ENCODE data around the gene EFNA1.
A peak's percentile ranks its signal among the peaks of the same experiment; 100 is the strongest.
"Not testable (repeated sequence)": the region's sequence is repeated elsewhere in the genome, so short reads cannot be mapped to it uniquely, and the experiment has no call there.

The EFNA1 gene

DNA sequence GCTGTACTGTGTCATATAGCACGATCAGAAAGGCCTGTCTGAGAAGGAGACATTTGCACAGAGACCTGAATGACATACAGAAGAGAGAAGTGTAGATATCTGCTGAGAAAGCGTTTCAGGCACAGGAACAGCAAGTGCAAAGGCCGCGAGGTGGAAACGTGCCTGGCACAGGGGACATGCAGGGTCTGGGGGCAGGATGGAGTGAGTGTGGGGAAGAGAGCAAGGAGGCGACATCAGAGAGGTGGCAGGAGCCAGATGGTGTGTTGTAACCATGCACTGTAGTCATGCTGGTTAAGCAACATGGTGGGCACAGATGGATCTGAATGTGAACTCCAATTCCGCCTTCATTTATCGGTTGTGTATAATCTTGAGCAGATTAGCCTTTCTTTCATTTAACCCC is 32.5 kb downstream of the EFNA1 start:
- DNase-seq, result no peak

GRCh38 chr1:155162631-155163030 is 35.0 kb downstream of the EFNA1 start:
- DNase-seq, result not testable (repeated sequence)

DNA sequence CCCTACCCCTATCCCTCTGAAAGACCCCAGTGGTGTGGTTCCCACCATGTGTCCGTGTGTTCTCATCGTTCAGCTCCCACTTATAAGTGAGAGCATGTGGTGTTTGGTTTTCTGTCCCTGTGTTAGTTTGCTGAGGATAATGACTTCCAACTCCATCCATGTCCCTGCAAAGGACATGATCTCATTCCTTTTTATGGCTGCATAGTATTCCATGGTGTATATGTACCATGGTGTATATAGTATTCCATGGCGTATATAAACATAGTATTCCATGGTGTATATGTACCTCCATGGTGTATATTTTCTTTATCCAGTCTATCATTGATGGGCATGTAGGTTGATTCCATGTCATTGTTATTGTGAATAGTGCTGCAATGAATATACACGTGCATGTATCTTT is 36.1 kb downstream of the EFNA1 start:
- DNase-seq, result not testable (repeated sequence)

- DNase-seq, result not testable (repeated sequence)
Measured at GRCh38 chr1:155164625-155165024, 36.9 kb downstream of the EFNA1 start.

GRCh38 chr1:155166051-155166470 is 38.4 kb downstream of the EFNA1 start:
- DNase-seq, result no peak

- no peak for DNase-seq
Measured at GRCh38 chr1:155166471-155167165, 38.9 kb downstream of the EFNA1 start.

DNA sequence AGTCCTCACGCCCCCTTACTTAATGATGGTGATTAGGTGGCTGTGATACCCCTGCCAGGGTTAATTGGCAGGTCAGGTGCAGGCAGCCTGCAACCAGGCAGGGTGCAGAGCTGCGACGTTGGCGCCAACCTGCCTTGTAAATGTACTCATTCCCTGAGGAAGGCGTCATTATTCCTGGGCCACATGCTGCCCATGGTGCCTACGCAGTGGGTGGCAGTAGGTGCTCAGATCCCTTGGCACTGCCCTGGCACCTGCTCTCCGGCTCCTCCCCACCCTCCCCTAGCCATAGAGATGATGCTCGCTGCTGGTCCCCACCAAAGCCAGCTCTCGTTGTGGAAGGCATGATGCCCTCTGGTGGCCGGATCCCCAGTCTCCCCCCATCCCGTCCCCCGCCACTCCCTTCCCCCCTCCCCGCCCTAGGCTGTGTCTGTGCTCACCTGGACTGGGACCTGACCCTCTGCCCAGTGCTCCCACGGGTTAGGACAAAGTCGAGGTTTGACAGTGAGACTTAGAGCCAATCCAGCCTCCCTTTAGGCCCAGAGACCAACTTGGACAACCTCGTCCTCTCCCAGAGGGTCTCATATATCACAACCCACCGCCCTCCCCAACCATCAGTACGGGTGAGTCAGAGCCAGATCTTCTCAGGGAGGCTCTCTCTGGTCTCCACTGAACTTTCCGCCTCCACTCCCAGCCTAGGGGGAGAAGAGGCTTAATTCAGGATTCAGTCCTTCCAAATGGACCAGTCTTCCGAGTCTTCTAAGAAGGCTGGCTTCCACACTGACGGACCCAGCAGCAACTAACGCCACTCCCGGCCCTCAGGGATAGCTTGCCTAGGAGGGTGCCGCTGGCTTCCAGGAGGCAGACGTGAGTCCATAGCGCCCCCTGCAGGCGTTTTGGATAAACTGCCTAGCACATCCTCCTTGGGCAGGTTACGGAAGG is 39.8 kb downstream of the EFNA1 start:
- peak; percentile 90 to 91 for DNase-seq

DNA sequence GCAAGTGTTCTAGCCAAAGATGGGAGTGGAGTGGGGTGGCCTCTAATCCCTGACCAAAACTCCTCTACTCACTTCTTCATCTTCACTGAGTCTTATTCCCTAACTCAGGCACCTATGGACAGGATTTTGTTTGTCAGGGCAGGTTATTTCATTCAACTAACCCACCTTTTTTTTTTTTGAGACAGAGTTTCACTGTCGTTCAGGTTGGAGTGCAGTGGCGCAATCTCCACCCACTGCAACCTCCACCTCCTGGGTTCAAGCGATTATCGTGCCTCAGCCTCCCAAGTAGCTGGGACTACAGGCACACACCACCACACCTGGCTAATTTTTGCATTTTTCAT is 40.4 kb downstream of the EFNA1 start:
- DNase-seq, result not testable (repeated sequence)

- no peak for DNase-seq
Measured at GRCh38 chr1:155168456-155169210, 41.0 kb downstream of the EFNA1 start.

GRCh38 chr1:155169541-155169940 is 41.9 kb downstream of the EFNA1 start:
- no peak for DNase-seq

DNA sequence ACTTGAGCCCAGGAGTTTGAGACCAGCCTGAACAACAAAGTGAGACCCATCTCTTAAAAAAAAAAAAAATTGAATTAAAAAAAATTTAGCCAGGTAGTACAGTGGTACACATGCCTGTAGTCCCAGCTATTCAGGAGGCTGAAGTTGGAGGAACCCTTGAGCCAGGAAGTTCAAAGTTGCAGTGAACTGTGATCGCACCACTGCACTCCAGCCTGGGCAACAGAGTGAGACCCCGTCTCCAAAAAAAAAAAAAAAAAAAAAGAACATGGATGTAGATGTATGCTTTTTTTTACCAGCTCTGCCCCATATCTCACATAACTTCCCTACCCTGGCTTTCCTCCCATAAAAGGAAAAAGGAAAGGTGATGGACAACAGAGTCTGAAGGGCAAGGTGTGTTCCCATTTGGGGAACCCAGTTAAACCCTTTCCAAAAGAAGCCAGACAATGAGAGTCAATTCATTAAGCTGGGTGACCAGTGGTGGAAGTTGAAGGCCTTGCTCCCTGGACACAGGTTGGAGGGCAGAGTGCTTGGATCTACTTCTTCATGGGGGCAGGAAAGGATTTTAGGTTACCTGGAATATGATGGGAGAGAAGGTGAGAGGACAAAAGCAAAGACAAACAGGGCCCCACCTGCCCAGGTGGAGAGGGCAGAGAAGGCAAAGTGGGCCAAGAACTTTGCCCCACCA is 42.6 kb downstream of the EFNA1 start:
- no peak for DNase-seq

GRCh38 chr1:155170806-155171205 is 43.1 kb downstream of the EFNA1 start:
- no peak for DNase-seq

DNA sequence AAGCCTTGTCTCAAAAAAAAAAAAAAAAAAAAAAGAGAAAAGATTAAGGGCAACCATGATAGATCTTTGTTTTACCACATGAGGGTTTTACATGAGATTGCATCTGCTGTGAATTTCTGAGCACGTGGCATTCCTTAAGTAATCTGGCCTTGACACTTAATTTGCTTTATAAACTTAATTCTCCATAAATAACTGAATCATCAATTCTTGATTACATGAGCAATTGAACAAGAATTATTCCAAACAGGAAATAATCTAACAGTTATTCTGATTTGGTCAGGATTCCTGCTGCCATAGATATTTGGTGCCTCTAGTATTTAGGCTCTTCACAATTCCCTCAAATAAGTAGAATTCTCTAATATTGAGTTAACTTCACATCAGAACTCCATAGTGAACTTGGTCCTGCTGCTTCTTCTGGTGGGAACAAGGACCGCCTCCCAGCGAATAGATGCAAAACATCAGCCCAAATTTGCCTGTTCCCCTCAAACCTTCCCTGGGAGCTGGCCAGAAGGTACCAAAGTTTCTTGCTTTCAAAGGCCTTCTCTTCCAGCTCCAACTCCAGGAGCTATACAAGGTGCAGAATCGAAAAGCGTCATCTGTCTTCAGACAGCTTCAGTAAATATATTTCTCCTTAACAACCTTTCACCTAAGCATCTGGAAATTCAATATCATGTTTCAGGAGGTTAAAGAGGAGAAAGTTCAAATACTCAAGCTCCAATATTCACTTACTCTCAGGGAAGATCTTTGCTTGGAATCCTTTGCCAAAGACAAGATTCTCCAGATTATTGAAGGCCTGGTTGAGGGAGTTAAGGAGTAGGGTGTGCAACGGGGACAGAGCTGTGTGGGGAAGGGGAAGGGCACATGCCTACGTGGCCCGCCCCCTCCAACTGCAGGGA is 44.4 kb downstream of the EFNA1 start:
- DNase-seq, result no peak

DNA sequence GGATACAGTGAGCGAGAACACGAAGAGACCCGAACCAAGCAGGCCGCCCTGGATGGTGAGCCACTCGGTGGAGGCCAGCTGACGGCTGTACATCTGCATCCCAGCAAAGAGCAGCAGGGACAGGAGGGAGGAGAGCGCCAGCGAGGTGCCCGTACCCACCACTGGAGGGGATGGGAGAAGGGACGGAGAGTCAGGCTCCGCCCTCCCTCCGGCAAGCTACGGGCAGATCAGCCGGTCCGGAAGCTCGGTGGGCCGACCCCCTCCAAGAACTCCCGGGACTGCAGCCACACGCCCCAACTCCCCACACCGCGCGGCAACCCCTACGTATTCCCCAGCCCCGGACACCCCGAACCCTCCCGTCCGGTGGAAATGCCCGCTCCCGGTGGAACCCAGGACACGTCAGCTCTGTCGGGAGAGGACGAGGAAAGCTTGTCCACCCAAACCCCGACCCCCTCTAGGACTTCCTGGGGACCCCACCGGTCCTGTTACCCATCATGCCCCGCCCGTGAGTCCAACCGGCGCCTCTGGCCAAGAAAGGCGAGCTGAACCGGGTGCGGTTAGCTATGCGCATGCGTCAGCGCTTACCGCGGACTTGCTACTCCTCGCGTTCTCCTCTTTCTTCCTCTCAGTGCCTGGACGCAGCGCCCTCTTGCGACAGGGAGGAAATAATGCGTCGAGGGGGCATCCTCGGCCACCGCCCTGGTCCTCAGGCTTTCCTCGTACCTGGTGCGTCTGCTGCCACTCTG is 45.2 kb downstream of the EFNA1 start, which contains the start of gene KRTCAP2:
Gene KRTCAP2, minus strand, starts transcription at position 573 of the 746 bp plus-strand sequence. Its CDS starts 80 bp downstream, at position 493.
- DNase-seq, result peak; percentile 95 to 96

GRCh38 chr1:155173478-155174323 is 46.0 kb downstream of the EFNA1 start, which contains the start of gene TRIM46:
TRIM46 (plus strand) TSS chr1:155173849; CDS start chr1:155173967, 118 bp downstream.
- peak; percentile 76 to 80 for DNase-seq

- peak; percentile 56 to 65 for DNase-seq
Measured at GRCh38 chr1:155174324-155175280, 46.9 kb downstream of the EFNA1 start.

DNA sequence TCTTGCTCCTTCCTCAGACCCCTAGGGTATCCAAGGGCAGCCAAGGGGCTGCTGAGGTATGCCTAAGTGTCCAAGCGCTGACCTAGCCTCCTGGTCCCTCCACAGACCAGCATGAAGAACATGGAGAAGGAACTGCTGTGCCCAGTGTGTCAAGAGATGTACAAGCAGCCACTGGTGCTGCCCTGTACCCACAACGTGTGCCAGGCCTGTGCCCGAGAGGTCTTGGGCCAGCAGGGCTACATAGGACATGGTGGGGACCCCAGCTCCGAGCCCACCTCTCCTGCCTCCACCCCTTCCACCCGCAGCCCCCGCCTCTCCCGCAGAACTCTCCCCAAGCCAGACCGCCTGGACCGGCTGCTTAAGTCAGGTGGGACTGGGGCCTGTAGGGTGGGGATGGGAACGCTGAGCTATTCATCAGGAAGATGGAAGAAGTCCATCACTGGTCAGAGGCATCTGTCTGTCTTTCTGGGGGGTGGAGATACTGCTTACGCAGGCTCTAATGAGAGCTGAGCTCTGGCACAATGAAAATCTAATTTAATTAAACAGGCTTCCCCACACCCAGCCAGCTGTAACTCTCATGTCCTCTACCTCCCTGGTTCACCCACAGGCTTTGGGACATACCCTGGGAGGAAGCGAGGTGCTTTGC is 47.7 kb downstream of the EFNA1 start:
- no peak for DNase-seq

GRCh38 chr1:155175927-155176371 is 48.3 kb downstream of the EFNA1 start:
- no peak for DNase-seq
